GM23248 (cell line): Measurements from ENCODE around the gene NFYA. TPM values are rescaled to one million over a fixed set of nuclear protein-coding genes. Genes with fewer than 3 reads are reported as not detected.

Source experiments
- DNase-seq: peaks from one replicate; pipeline ENCODE4 v3.0.0-alpha.2; 2015
- H2AFZ ChIP-seq: fragments of 200-600 bp; sonication (generic); 2 replicates; pipeline ENCODE4 v1.6.1; 2016; ENCODE audit warnings: antibody characterized with exemption
- H3F3A ChIP-seq: fragments of 200-600 bp; sonication (generic); 2 replicates; pipeline ENCODE4 v1.6.1; 2016; ENCODE audit warnings: mild to moderate bottlenecking, antibody characterized with exemption, mixed run types; ENCODE audit not compliant: insufficient read depth
- H3K27ac ChIP-seq: fragments of 200-600 bp; sonication (generic); 2 replicates; pipeline ENCODE4 v1.5.1; 2016; ENCODE audit warnings: mild to moderate bottlenecking
- H3K27me3 ChIP-seq: fragments of 200-600 bp; sonication (generic); replicated peaks from 2 replicates; pipeline ENCODE4 v1.6.1; 2016; ENCODE audit warnings: mild to moderate bottlenecking; ENCODE audit not compliant: insufficient read depth
- H3K36me3 ChIP-seq: fragments of 200-600 bp; sonication (generic); 2 replicates; pipeline ENCODE4 v1.6.1; 2016; ENCODE audit warnings: low read depth, mild to moderate bottlenecking
- H3K4me1 ChIP-seq: fragments of 200-600 bp; sonication (generic); 2 replicates; pipeline ENCODE4 v1.6.1; 2016; ENCODE audit warnings: mild to moderate bottlenecking; ENCODE audit not compliant: insufficient read depth
- H3K4me2 ChIP-seq: fragments of 200-600 bp; sonication (generic); one replicate; pipeline ENCODE4 v1.6.1; 2016; ENCODE audit warnings: mild to moderate bottlenecking; ENCODE audit not compliant: unreplicated experiment
- H3K4me3 ChIP-seq: fragments of 200-600 bp; sonication (generic); 2 replicates; pipeline ENCODE4 v1.5.1; 2016; ENCODE audit warnings: mild to moderate bottlenecking
- H3K79me2 ChIP-seq: fragments of 200-600 bp; sonication (generic); 2 replicates; pipeline ENCODE4 v1.6.1; 2016; ENCODE audit warnings: mild to moderate bottlenecking; ENCODE audit not compliant: insufficient read depth
- H3K9ac ChIP-seq: fragments of 200-600 bp; sonication (generic); 2 replicates; pipeline ENCODE4 v1.6.1; 2016; ENCODE audit warnings: mild to moderate bottlenecking
- H3K9me2 ChIP-seq: fragments of 200-600 bp; sonication (generic); 2 replicates; pipeline ENCODE4 v1.6.1; 2016; ENCODE audit warnings: mixed run types, mild to moderate bottlenecking, moderate library complexity; ENCODE audit not compliant: insufficient read depth
- H3K9me3 ChIP-seq: fragments of 200-600 bp; sonication (generic); one replicate; pipeline ENCODE4 v1.6.1; 2017; ENCODE audit warnings: low read depth
- H4K20me1 ChIP-seq: fragments of 200-600 bp; sonication (generic); 2 replicates; pipeline ENCODE4 v1.6.0; 2016; ENCODE audit not compliant: insufficient read depth
- EZH2 ChIP-seq: fragments of 200-600 bp; sonication (generic); IDR thresholded peaks from 2 replicates; pipeline ENCODE4 v1.6.1; 2018; ENCODE audit warnings: antibody characterized with exemption, mild to moderate bottlenecking; ENCODE audit not compliant: insufficient read depth, poor library complexity, severe bottlenecking
- EZH2phosphoT487 ChIP-seq: fragments of 200-600 bp; sonication (generic); IDR thresholded peaks from 2 replicates; pipeline ENCODE4 v1.6.1; 2018; ENCODE audit warnings: antibody characterized with exemption, moderate library complexity, mild to moderate bottlenecking, low read depth; ENCODE audit not compliant: insufficient read depth
- WGBS, 2 experiments: methylation state at CpG; one replicate each; pipeline ENCODE4 v1.1.6; 2015 to 2017; ENCODE audit warnings: low lambda C conversion rate in 2 of 2, low coverage in 1 of 2; ENCODE audit errors: missing lambda C conversion rate in 2 of 2; 5-methylcytosine and 5-hydroxymethylcytosine counted together
- in situ Hi-C: fragments of 300-500 bp; cut with MboI; formaldehyde crosslinking; loops from 2 replicates; pipeline ENCODE4 v1.15.0; 2020
- polyA plus RNA-seq: library from polyadenylated mRNA; unstranded; fragments of >200 nt; fragmentation: Nextera tagmentation; extraction: Ambion mirVana; gene quantifications from 2 replicates; pipeline ENCODE4 v1.2.1, GENCODE V29; 2016
- total RNA-seq: library from RNA; depleted of rRNA; stranded (reverse); fragments of >200 nt; shearing (Covaris generic); gene quantifications from 2 replicates; pipeline ENCODE4 v1.2.3, GENCODE V29; 2014; rRNA removed

The NFYA gene
- total and polyA plus RNA-seq, 2 experiments from 2014 or later, result 8.8 to 9.4 TPM

GRCh38 chr6:41136911-41137310, 64.1 kb downstream of the NFYA start:
- Histone ChIP-seq H4K20me1 (no peaks in the 10 kb centered on the region), H3K9me3 (no peaks in the 10 kb centered on the region), H3K79me2 (no peaks in the 10 kb centered on the region), H3K4me3 (no peak overlapping the region), H3K4me1 (no peaks in the 10 kb centered on the region), H3K9me2 (no peaks in the 10 kb centered on the region), H3K9ac (no peak overlapping the region), H3K27me3 (no peaks in the 10 kb centered on the region), H2AFZ (no peak overlapping the region), H3K27ac (no peak overlapping the region), H3K36me3 (no peaks in the 10 kb centered on the region; the same call in 1 of the 2 replicates), H3F3A (no peaks in the 10 kb centered on the region), H3K4me2 (no peak overlapping the region)
- in situ Hi-C loops, result no loop called here
- no peak for DNase-seq
- TF ChIP-seq EZH2phosphoT487 (no peak), EZH2 (no peak)

GRCh38 chr6:41147917-41148316, 75.1 kb downstream of the NFYA start:
- H3K27ac ChIP-seq, result no peak overlapping the region
- H3K9me3 ChIP-seq, result no peaks in the 10 kb centered on the region
- H3K9ac ChIP-seq, result no peak overlapping the region
- H3K79me2 ChIP-seq, result no peaks in the 10 kb centered on the region
- 88 to 100% methylated on average over 1 of the region's 1 CpG for WGBS, 2 experiments
- H3K36me3 ChIP-seq, result no peaks in the 10 kb centered on the region
- H3K4me2 ChIP-seq, result no peak overlapping the region
- DNase-seq, result no peak
- no peak overlapping the region for H3K4me3 ChIP-seq
- H3K4me1 ChIP-seq, result no peaks in the 10 kb centered on the region
- H4K20me1 ChIP-seq, result no peaks in the 10 kb centered on the region
- in situ Hi-C loops, result no loop called here
- no peak overlapping the region for H2AFZ ChIP-seq
- TF ChIP-seq EZH2 (no peak), EZH2phosphoT487 (no peak)
- H3K9me2 ChIP-seq, result no peaks in the 10 kb centered on the region; the same call in 1 of the 2 replicates
- no peaks in the 10 kb centered on the region for H3K27me3 ChIP-seq
- H3F3A ChIP-seq, result no peaks in the 10 kb centered on the region

Other genes with a start within 250 kb of the NFYA start
- gene UNC5CL, start 33.8 kb upstream of the NFYA start, total RNA-seq, result not detected in 2 replicates
- gene UNC5CL, start 33.8 kb upstream of the NFYA start, polyA plus RNA-seq, result not detected in 2 replicates
- not detected in 2 replicates for gene TSPO2, start 30.5 kb upstream of the NFYA start, total RNA-seq
- not detected in 2 replicates for gene TSPO2, start 30.5 kb upstream of the NFYA start, polyA plus RNA-seq
- gene APOBEC2, start 19.8 kb upstream of the NFYA start, total RNA-seq, result not detected in 2 replicates
- not detected in 2 replicates for gene APOBEC2, start 19.8 kb upstream of the NFYA start, polyA plus RNA-seq
- gene OARD1, start 618 bp upstream of the NFYA start, total RNA-seq, result 4.5 and 11.6 TPM in 2 replicates
- gene OARD1, start 618 bp upstream of the NFYA start, polyA plus RNA-seq, result 18.6 TPM in 2 replicates
- not detected in 2 replicates for gene TREML1, start 81.4 kb downstream of the NFYA start, total RNA-seq
- gene TREML1, start 81.4 kb downstream of the NFYA start, polyA plus RNA-seq, result not detected in 2 replicates
- not detected in 2 replicates for gene TREM2, start 90.1 kb downstream of the NFYA start, total RNA-seq
- gene TREM2, start 90.1 kb downstream of the NFYA start, polyA plus RNA-seq, result not detected in 2 replicates
- not detected in 2 replicates for gene TREML2, start 128.2 kb downstream of the NFYA start, total RNA-seq
- gene TREML2, start 128.2 kb downstream of the NFYA start, polyA plus RNA-seq, result not detected in 2 replicates
- gene TREML4, start 155.4 kb downstream of the NFYA start, total RNA-seq, result not detected in 2 replicates
- gene TREML4, start 155.4 kb downstream of the NFYA start, polyA plus RNA-seq, result not detected in 2 replicates
- not detected in 2 replicates for gene TREM1, start 213.7 kb downstream of the NFYA start, total RNA-seq
- not detected in 2 replicates for gene TREM1, start 213.7 kb downstream of the NFYA start, polyA plus RNA-seq